GM12865 (cell line): ENCODE data around the gene VSIR.

ENCODE experiments used
- DNase-seq: peaks from one replicate; pipeline ENCODE4 v3.0.0; 2010; ENCODE audit warnings: low read depth
- H3K4me3 ChIP-seq: 2 replicates; pipeline ENCODE4 v1.5.1; 2011; ENCODE audit warnings: mild to moderate bottlenecking, low read depth, low read length, control low read depth
- CTCF ChIP-seq: IDR thresholded peaks from 2 replicates; pipeline ENCODE4 v1.5.1; 2011; ENCODE audit warnings: low read length, control low read depth, low read depth, inconsistent platforms; ENCODE audit not compliant: insufficient read depth; ENCODE audit errors: missing control alignments

VSIR gene

GRCh38 chr10:71789871-71790270, 16.6 kb upstream of the VSIR start:
- H3K4me3 ChIP-seq = no peak overlapping the region
- TF ChIP-seq CTCF = no peak
- no peak for DNase-seq

- no peak for TF ChIP-seq CTCF
- no peak overlapping the region for H3K4me3 ChIP-seq
Observed at GRCh38 chr10:71788954-71789353, 15.6 kb upstream of the VSIR start.

GRCh38 chr10:71784679-71785272, 11.5 kb upstream of the VSIR start:
- TF ChIP-seq CTCF = no peak
- DNase-seq = no peak
- H3K4me3 ChIP-seq = no peak overlapping the region

More at GRCh38 chr10:71788954-71789353, 15.6 kb upstream of the VSIR start:
- DNase-seq = no peak

GRCh38 chr10:71783917-71784678, 10.8 kb upstream of the VSIR start:
- H3K4me3 ChIP-seq = no peak overlapping the region
- no peak for TF ChIP-seq CTCF
- DNase-seq = no peak

- no peak for TF ChIP-seq CTCF
- no peak overlapping the region for H3K4me3 ChIP-seq
- no peak for DNase-seq
Observed at GRCh38 chr10:71782917-71783490, 9.7 kb upstream of the VSIR start.

GRCh38 chr10:71782221-71782916, 9.0 kb upstream of the VSIR start:
- no peak for TF ChIP-seq CTCF
- no peak for DNase-seq
- no peak overlapping the region for H3K4me3 ChIP-seq
